ENCODE data around the gene HDAC4.

Gene HDAC4

DNA sequence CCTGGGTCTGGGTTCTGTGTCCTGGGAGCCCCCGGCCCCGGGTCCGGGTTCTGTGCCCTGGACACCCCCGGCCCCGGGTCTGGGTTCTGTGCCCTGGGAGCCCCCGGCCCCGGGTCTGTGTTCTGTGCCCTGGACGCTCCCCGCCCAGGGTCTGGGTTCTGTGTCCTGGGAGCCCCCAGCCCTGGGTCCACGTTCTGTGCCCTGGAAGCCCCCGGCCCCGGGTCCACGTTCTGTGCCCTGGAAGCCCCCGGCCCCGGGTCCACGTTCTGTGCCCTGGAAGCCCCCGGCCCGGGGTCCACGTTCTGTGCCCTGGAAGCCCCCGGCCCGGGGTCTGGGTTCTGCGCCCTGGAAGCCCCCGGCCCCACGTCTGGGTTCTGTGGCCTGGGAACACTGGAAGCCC, 299.0 kb downstream of the HDAC4 start:
- no peak for TF ChIP-seq EZH2 (IDR thresholded peaks at IDR 0.05; ENCODE audit: borderline replicate concordance, low read length)
- TF ChIP-seq, protein P1, sequence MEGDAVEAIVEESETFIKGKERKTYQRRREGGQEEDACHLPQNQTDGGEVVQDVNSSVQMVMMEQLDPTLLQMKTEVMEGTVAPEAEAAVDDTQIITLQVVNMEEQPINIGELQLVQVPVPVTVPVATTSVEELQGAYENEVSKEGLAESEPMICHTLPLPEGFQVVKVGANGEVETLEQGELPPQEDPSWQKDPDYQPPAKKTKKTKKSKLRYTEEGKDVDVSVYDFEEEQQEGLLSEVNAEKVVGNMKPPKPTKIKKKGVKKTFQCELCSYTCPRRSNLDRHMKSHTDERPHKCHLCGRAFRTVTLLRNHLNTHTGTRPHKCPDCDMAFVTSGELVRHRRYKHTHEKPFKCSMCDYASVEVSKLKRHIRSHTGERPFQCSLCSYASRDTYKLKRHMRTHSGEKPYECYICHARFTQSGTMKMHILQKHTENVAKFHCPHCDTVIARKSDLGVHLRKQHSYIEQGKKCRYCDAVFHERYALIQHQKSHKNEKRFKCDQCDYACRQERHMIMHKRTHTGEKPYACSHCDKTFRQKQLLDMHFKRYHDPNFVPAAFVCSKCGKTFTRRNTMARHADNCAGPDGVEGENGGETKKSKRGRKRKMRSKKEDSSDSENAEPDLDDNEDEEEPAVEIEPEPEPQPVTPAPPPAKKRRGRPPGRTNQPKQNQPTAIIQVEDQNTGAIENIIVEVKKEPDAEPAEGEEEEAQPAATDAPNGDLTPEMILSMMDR (IDR thresholded peaks at IDR 0.05; ENCODE audit: low read length): no peak
- no peaks in the 10 kb centered on the region for H3K36me3 ChIP-seq (ENCODE audit: insufficient read depth, low read length)
- H3K4me2 ChIP-seq (ENCODE audit: low read length): no peak overlapping the region
- H3K27me3 ChIP-seq (ENCODE audit: insufficient read depth, low read length): no peaks in the 10 kb centered on the region
- no peaks in the 10 kb centered on the region for H3F3A ChIP-seq (ENCODE audit: insufficient read depth, low read length)
- H3K4me1 ChIP-seq (ENCODE audit: insufficient read depth, low read length, severe bottlenecking): no peaks in the 10 kb centered on the region
- H3K79me2 ChIP-seq (ENCODE audit: insufficient read depth, low read length): no peaks in the 10 kb centered on the region
- no peak overlapping the region for H3K4me3 ChIP-seq (ENCODE audit: low read depth, low read length, poor library complexity, severe bottlenecking)
- no peak overlapping the region for H2AFZ ChIP-seq (ENCODE audit: low read length)
- H4K20me1 ChIP-seq (ENCODE audit: insufficient read depth, low read length): no peaks in the 10 kb centered on the region
- H3K9me2 ChIP-seq (ENCODE audit: low read depth, low read length): no peaks in the 10 kb centered on the region
- no peak overlapping the region for H3K27ac ChIP-seq (ENCODE audit: low read depth, low read length, poor library complexity, severe bottlenecking)
- no peak overlapping the region for H3K9ac ChIP-seq (ENCODE audit: low read length)
- H3K9me3 ChIP-seq (ENCODE audit: low read length): no peaks in the 10 kb centered on the region

DNA sequence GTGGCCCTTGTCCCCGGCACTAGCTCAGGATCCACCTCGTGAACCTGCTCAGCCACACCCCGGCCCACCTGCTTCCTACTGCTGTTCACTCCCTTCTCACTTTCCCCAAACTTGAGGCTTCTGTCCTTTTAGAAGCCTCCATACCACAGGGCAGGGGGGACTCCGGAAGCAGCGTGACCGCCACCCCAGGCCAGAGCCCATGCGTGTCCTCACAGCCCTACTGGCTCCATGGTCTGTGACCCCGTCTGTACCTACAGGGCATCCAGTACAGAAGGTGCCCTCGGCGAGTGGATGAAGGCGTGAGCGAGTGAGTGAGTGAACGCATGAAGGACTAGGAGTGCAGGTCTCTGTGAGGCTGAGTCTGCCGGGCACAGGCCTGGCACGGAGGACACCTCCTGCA, 299.7 kb downstream of the HDAC4 start:
- Histone ChIP-seq H3K4me1 (ENCODE audit: insufficient read depth, low read length, severe bottlenecking) (no peaks in the 10 kb centered on the region), H3K9me2 (ENCODE audit: low read depth, low read length) (no peaks in the 10 kb centered on the region), H3F3A (ENCODE audit: insufficient read depth, low read length) (no peaks in the 10 kb centered on the region), H4K20me1 (ENCODE audit: insufficient read depth, low read length) (no peaks in the 10 kb centered on the region), H3K9me3 (ENCODE audit: low read length) (no peaks in the 10 kb centered on the region), H3K27me3 (ENCODE audit: insufficient read depth, low read length) (no peaks in the 10 kb centered on the region), H3K36me3 (ENCODE audit: insufficient read depth, low read length) (no peaks in the 10 kb centered on the region), H3K9ac (ENCODE audit: low read length) (no peak overlapping the region), H3K79me2 (ENCODE audit: insufficient read depth, low read length) (no peaks in the 10 kb centered on the region), H3K4me2 (ENCODE audit: low read length) (no peak overlapping the region), H2AFZ (ENCODE audit: low read length) (no peak overlapping the region), H3K27ac (ENCODE audit: low read depth, low read length, poor library complexity, severe bottlenecking) (no peak overlapping the region), H3K4me3 (ENCODE audit: low read depth, low read length, poor library complexity, severe bottlenecking) (no peak overlapping the region)
- TF ChIP-seq, protein P1 (IDR thresholded peaks at IDR 0.05; ENCODE audit: low read length): no peak
- no peak for TF ChIP-seq EZH2 (IDR thresholded peaks at IDR 0.05; ENCODE audit: borderline replicate concordance, low read length)

DNA sequence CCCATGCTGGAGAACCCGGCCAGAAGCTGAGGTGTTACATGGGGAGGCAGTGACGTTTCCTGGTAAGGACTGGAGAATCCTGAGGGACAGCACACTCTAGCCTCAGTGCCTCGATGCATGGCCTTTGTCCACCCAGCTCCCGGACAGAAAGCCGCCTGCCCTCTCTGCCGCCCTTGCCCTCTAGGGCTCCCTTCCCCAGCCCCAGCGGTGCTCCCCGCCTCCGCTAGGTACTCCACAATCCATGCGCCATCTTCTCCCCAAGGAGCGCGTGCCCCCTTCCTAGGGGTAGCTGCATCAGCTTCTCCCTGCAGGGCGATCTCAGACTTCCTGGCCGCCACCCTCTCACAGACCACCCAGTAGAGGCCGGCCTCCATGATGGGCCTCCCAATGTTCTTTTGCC, 301.3 kb downstream of the HDAC4 start:
- Histone ChIP-seq H3K4me3 (ENCODE audit: low read depth, low read length, poor library complexity, severe bottlenecking) (no peak overlapping the region), H3K9me3 (ENCODE audit: low read length) (no peaks in the 10 kb centered on the region), H2AFZ (ENCODE audit: low read length) (no peak overlapping the region), H3F3A (ENCODE audit: insufficient read depth, low read length) (no peaks in the 10 kb centered on the region), H3K27ac (ENCODE audit: low read depth, low read length, poor library complexity, severe bottlenecking) (no peak overlapping the region), H3K36me3 (ENCODE audit: insufficient read depth, low read length) (no peaks in the 10 kb centered on the region), H4K20me1 (ENCODE audit: insufficient read depth, low read length) (no peaks in the 10 kb centered on the region), H3K27me3 (ENCODE audit: insufficient read depth, low read length) (no peaks in the 10 kb centered on the region), H3K4me2 (ENCODE audit: low read length) (no peak overlapping the region), H3K9me2 (ENCODE audit: low read depth, low read length) (no peaks in the 10 kb centered on the region), H3K4me1 (ENCODE audit: insufficient read depth, low read length, severe bottlenecking) (no peaks in the 10 kb centered on the region), H3K9ac (ENCODE audit: low read length) (no peak overlapping the region), H3K79me2 (ENCODE audit: insufficient read depth, low read length) (no peaks in the 10 kb centered on the region)
- TF ChIP-seq EZH2 (IDR thresholded peaks at IDR 0.05; ENCODE audit: borderline replicate concordance, low read length): no peak
- TF ChIP-seq, protein P1 (IDR thresholded peaks at IDR 0.05; ENCODE audit: low read length): no peak
